AG10803 (cell line): ENCODE data around the gene HBM.
"Not testable (repeated sequence)": the region's sequence is repeated elsewhere in the genome, so short reads cannot be mapped to it uniquely, and the experiment has no call there.

Source experiments
- DNase-seq: peaks from one replicate; pipeline ENCODE4 v3.0.0; 2010; ENCODE audit warnings: low read depth
- H3K4me3 ChIP-seq: 2 replicates; pipeline ENCODE4 v1.5.1; 2011; ENCODE audit warnings: mild to moderate bottlenecking, low read length, control low read depth
- CTCF ChIP-seq: conservative IDR thresholded peaks from 2 replicates; pipeline ENCODE4 v1.5.1; 2011; ENCODE audit warnings: mild to moderate bottlenecking, low read length, control low read depth, inconsistent platforms

Gene HBM

GRCh38 chr16:200388-200787 is 34.6 kb downstream of the HBM start:
- no peak for TF ChIP-seq CTCF
- H3K4me3 ChIP-seq: no peak overlapping the region
- peak; percentile 71 for DNase-seq

GRCh38 chr16:203246-203645 is 37.5 kb downstream of the HBM start:
- no peak for DNase-seq
- TF ChIP-seq CTCF: no peak
- H3K4me3 ChIP-seq: no peak overlapping the region

GRCh38 chr16:204046-204445 is 38.3 kb downstream of the HBM start:
- not testable (repeated sequence) for DNase-seq

GRCh38 chr16:209359-209758 is 43.6 kb downstream of the HBM start:
- not testable (repeated sequence) for H3K4me3 ChIP-seq, DNase-seq

More at GRCh38 chr16:204046-204445, 38.3 kb downstream of the HBM start:
- H3K4me3 ChIP-seq: not testable (repeated sequence)

GRCh38 chr16:211631-212180 is 45.9 kb downstream of the HBM start:
- H3K4me3 ChIP-seq, DNase-seq: not testable (repeated sequence)

- no peak for TF ChIP-seq CTCF
- DNase-seq: no peak
- no peak overlapping the region for H3K4me3 ChIP-seq
These were observed 47.2 kb downstream of the HBM start for GRCh38 chr16:212999-213398.
